Stomach (tissue), 9 donors: Measurements from ENCODE around the gene TMEM120B. TPM values are rescaled to one million over a fixed set of nuclear protein-coding genes. Genes with fewer than 3 reads are reported as not detected.

Experiments
- DNase-seq, 2 donors: peaks; one replicate each; pipeline versions ENCODE4 v3.0.0 to v3.0.0-alpha.2; 2013 to 2019
- H3K27ac ChIP-seq, 5 donors: fragments of 200-600 bp in 4 of 5; sonication (generic) in 4 of 5; one replicate each; pipeline ENCODE4 v1.5.1; 2013 to 2019; ENCODE audit warnings: mild to moderate bottlenecking in 1 of 5, moderate library complexity in 1 of 5
- H3K27me3 ChIP-seq, 3 donors: fragments of 200-600 bp; sonication (generic); one replicate each; pipeline ENCODE4 v1.5.1; 2017 to 2019; ENCODE audit warnings: mixed run types in 1 of 3
- H3K36me3 ChIP-seq, 4 donors: fragments of 200-600 bp; sonication (generic); 1 replicate in 3 of 4; 2 replicates in 1 of 4; pipeline ENCODE4 v1.5.1; 2016 to 2019
- H3K4me1 ChIP-seq, 4 donors: fragments of 200-600 bp; sonication (generic); one replicate each; pipeline ENCODE4 v1.5.1; 2016 to 2019
- H3K4me3 ChIP-seq, 4 donors: fragments of 200-600 bp; sonication (generic) in 3 of 4; one replicate each; pipeline ENCODE4 v1.5.1; 2016 to 2019; ENCODE audit warnings: mild to moderate bottlenecking in 1 of 4
- H3K9me3 ChIP-seq, 4 donors: fragments of 200-600 bp; sonication (generic); one replicate each; pipeline ENCODE4 v1.5.1; 2016 to 2019
- EP300 ChIP-seq: sonication (generic); formaldehyde crosslinking; IDR thresholded peaks from one replicate; pipeline ENCODE4 v1.6.1; 2017; ENCODE audit warnings: antibody characterized with exemption
- POLR2A ChIP-seq, 4 donors: fragments of 450-650 bp; IDR thresholded peaks; one replicate each; pipeline ENCODE4 v1.6.1; 2016; ENCODE audit warnings: antibody characterized with exemption in 4 of 4, control low read depth in 2 of 4, mild to moderate bottlenecking in 1 of 4, moderate library complexity in 1 of 4
- POLR2AphosphoS5 ChIP-seq, 3 donors: sonication (generic); formaldehyde crosslinking; IDR thresholded peaks; one replicate each; pipeline ENCODE4 v1.6.1; 2016; ENCODE audit warnings: antibody characterized with exemption in 3 of 3
- WGBS, 5 donors: extraction: QIAGEN DNeasy Blood & Tissue Kit in 3 of 5; methylation state at CpG; one replicate each; pipeline versions ENCODE4 v1.1.5 to v1.1.7; 2013 to 2018; 5-methylcytosine and 5-hydroxymethylcytosine counted together
- intact Hi-C: fragments of 100-400 bp; cut with DNase I; formaldehyde crosslinking; loops from one replicate; pipeline ENCODE4 v1.15.1; 2023; ENCODE audit warnings: low total_unique reads
- polyA plus RNA-seq, 3 donors: library from polyadenylated mRNA; stranded (reverse); fragments of 200-250 nt; gene quantifications; one replicate each; pipeline ENCODE4 v1.2.3, GENCODE V29; 2013
- total RNA-seq, 5 donors: library from RNA; depleted of rRNA; stranded (reverse); fragments of >200 nt; gene quantifications; one replicate each; pipeline versions ENCODE4 v1.1.0 to v1.2.3, GENCODE V29; 2014 to 2016
- TF ChIP-seq, protein P1 (sequence below), 7 experiments: fragments of 450-650 bp in 4 of 7; fragments of 200-600 bp in 3 of 7; sonication (generic) in 3 of 7; IDR thresholded peaks; one replicate each; pipeline ENCODE4 v1.5.1; 2016 to 2019; ENCODE audit warnings: antibody characterized with exemption in 7 of 7, control low read depth in 2 of 7, mild to moderate bottlenecking in 1 of 7
- donor health status: healthy with polysubstance abuse.
- donor health status: Bipolar disorder and iron deficiency.
- donor health status: healthy.

The TMEM120B gene
- total and polyA plus RNA-seq, 8 donors: 0.58 to 11.6 (median 4.4) TPM

DNA sequence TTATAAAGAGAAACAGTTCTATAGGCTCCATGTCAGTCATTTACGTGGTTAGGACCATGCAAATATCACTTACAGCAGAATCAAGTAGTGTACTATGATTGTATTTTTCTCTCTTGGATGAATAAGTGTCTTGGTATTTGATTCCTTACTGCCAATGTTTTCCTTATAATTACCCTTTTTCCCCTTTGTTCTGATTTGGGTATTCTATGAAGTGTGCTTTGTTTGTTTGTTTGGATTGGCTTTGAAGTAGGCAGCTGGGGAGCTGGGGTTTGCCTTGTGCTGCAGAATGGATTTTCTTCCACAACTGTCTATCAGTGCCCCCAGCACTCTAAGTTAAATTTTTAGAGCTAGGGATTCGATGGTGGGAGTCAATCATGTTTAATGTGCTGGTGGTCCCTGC lies 12.4 kb downstream of the TMEM120B start:
- intact Hi-C loops: no loop called here
- H3K9me3 ChIP-seq: no peaks in the 10 kb centered on the region

DNA sequence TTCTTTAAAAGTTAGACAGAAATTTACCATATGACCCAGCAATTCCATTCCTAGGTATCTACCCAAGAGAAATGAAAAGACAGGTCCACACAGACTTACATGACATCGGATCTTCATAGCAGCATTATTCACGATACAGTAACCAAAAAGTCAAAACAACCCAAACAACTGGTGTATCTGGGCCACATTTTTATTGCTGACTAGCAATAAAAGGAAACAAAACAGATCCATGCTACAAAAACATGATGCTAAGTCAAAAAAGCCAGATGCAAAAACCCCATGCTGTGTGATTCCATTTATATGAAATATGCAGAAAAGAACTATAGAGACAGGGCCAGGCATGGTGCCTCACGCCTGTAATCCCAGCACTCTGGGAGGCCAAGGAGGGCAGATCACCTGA lies 12.9 kb downstream of the TMEM120B start:
- Histone ChIP-seq H3K9me3 (no peaks in the 10 kb centered on the region), H3K4me1 (no peaks in the 10 kb centered on the region), H3K27me3 (no peaks in the 10 kb centered on the region), H3K27ac (no peak overlapping the region), H3K36me3 (peaks cover 0 to 16% (median 6%) of the 10 kb centered on the region in 4 donors), H3K4me3 (no peak overlapping the region)
- no peak for TF ChIP-seq EP300
- no peak for TF ChIP-seq POLR2AphosphoS5 (IDR thresholded peaks at IDR 0.05)
- no peak for TF ChIP-seq POLR2A (IDR thresholded peaks at IDR 0.05)
- TF ChIP-seq, protein P1, sequence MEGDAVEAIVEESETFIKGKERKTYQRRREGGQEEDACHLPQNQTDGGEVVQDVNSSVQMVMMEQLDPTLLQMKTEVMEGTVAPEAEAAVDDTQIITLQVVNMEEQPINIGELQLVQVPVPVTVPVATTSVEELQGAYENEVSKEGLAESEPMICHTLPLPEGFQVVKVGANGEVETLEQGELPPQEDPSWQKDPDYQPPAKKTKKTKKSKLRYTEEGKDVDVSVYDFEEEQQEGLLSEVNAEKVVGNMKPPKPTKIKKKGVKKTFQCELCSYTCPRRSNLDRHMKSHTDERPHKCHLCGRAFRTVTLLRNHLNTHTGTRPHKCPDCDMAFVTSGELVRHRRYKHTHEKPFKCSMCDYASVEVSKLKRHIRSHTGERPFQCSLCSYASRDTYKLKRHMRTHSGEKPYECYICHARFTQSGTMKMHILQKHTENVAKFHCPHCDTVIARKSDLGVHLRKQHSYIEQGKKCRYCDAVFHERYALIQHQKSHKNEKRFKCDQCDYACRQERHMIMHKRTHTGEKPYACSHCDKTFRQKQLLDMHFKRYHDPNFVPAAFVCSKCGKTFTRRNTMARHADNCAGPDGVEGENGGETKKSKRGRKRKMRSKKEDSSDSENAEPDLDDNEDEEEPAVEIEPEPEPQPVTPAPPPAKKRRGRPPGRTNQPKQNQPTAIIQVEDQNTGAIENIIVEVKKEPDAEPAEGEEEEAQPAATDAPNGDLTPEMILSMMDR (IDR thresholded peaks at IDR 0.05): no peak
- DNase-seq: no peak
- 94 to 97% (median 96%) methylated on average over 3 of the region's 3 CpGs for WGBS, 5 donors
- intact Hi-C loops: no loop called here

More for the DNA sequence above, 12.4 kb downstream of the TMEM120B start:
- TF ChIP-seq POLR2AphosphoS5 (IDR thresholded peaks at IDR 0.05): no peak
- TF ChIP-seq POLR2A (IDR thresholded peaks at IDR 0.05): no peak
- TF ChIP-seq, protein P1 (IDR thresholded peaks at IDR 0.05): no peak
- TF ChIP-seq EP300: no peak
- no peaks in the 10 kb centered on the region for H3K27me3 ChIP-seq
- WGBS, 5 donors: 79 to 93% (median 91%) methylated on average over 2 of the region's 2 CpGs
- no peak overlapping the region for H3K27ac ChIP-seq
- no peak overlapping the region for H3K4me3 ChIP-seq
- peaks cover 0 to 16% (median 6%) of the 10 kb centered on the region in 4 donors for H3K36me3 ChIP-seq
- no peak for DNase-seq
- H3K4me1 ChIP-seq: no peaks in the 10 kb centered on the region

DNA sequence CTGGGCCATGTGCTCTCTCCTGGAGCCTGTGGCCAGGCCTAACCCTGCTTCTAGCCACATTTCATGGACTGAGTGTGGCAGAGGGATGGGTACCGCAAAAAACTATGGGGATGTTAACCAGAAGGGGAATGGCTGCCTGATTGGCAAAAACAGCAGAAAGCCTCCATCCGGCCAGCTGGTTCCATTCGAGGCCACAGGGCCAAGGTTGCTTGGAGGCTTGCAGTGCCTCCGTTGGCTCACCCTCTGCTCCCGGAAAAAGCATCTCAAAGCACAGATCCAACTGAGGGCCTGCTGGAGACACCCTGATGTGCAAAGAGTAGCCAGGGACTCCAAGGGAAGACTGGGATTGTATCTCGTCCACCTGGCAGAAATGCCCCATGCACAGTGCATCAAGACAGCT lies 16.5 kb downstream of the TMEM120B start:
- Histone ChIP-seq H3K4me3 (no peak overlapping the region), H3K9me3 (no peaks in the 10 kb centered on the region), H3K4me1 (no peaks in the 10 kb centered on the region), H3K27ac (no peak overlapping the region), H3K36me3 (peaks cover 0 to 21% (median 6%) of the 10 kb centered on the region in 4 donors), H3K27me3 (no peaks in the 10 kb centered on the region)
- TF ChIP-seq POLR2A (IDR thresholded peaks at IDR 0.05) (no peak), POLR2AphosphoS5 (IDR thresholded peaks at IDR 0.05) (no peak), EP300 (no peak)
- TF ChIP-seq, protein P1 (IDR thresholded peaks at IDR 0.05): no peak
- no peak for DNase-seq
- intact Hi-C loops: no loop called here
- WGBS, 5 donors: 86 to 98% (median 93%) methylated on average over 6 of the region's 6 CpGs

DNA sequence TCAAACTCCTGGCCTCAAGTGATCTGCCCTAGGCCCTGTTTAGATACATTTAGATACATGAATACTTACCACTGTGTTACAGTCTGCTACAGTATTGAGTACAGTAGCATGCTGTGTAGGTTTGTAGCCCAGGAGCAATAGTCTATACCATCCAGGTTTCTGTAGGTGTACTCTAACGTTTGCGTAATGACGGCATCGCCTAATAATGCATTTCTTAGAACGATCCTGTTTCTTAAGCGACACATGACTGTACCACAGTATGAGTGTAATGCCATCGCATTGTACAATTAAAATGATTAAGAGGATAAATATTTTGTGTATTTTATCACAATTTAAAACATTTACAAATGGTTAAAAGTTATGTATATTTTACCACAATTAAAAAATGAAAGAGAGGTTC lies 18.9 kb downstream of the TMEM120B start:
- no peak overlapping the region for H3K4me3 ChIP-seq
- no peaks in the 10 kb centered on the region for H3K4me1 ChIP-seq
- intact Hi-C loops: no loop called here
- H3K27ac ChIP-seq: no peak overlapping the region
- TF ChIP-seq POLR2A (IDR thresholded peaks at IDR 0.05) (no peak), POLR2AphosphoS5 (IDR thresholded peaks at IDR 0.05) (no peak), EP300 (no peak)
- TF ChIP-seq, protein P1 (IDR thresholded peaks at IDR 0.05): no peak
- WGBS, 5 donors: 93 to 95% (median 94%) methylated on average over 7 of the region's 7 CpGs
- H3K9me3 ChIP-seq: no peaks in the 10 kb centered on the region
- DNase-seq: no peak
- H3K27me3 ChIP-seq: no peaks in the 10 kb centered on the region
- peaks cover 0 to 6% (median 0%) of the 10 kb centered on the region in 4 donors for H3K36me3 ChIP-seq
